HG03135 (cell line): ENCODE measurements around the gene RNU7-1.

Experiments used
- ATAC-seq: cut with Tn5 transposase; IDR thresholded peaks from one replicate; pipeline ENCODE4 v1.9.1; 2021; ENCODE audit warnings: mild to moderate bottlenecking, moderate library complexity; ENCODE audit not compliant: unreplicated experiment

The RNU7-1 gene

GRCh38 chr12:6917491-6918231 is 26.0 kb upstream of the RNU7-1 start:
- no peak for ATAC-seq

GRCh38 chr12:6919588-6919987 is 24.0 kb upstream of the RNU7-1 start:
- ATAC-seq, result no peak

GRCh38 chr12:6921539-6921938 is 22.1 kb upstream of the RNU7-1 start:
- ATAC-seq, result no peak

- no peak for ATAC-seq
These were observed 21.3 kb upstream of the RNU7-1 start for GRCh38 chr12:6921996-6922946.

- ATAC-seq, result no peak
These were observed 20.4 kb upstream of the RNU7-1 start for GRCh38 chr12:6923003-6923732.

GRCh38 chr12:6923851-6924250 is 19.8 kb upstream of the RNU7-1 start:
- no peak for ATAC-seq

- no peak for ATAC-seq
These were observed 18.4 kb upstream of the RNU7-1 start for GRCh38 chr12:6925239-6925539.

GRCh38 chr12:6925540-6926279 is 17.9 kb upstream of the RNU7-1 start:
- ATAC-seq, result no peak

- no peak for ATAC-seq
These were observed 16.1 kb upstream of the RNU7-1 start, which contains the start of gene ATN1 for GRCh38 chr12:6927379-6928021. Gene ATN1 (plus strand): TSS chr12:6927959. CDS start chr12:6934002, 6,043 bp downstream.

GRCh38 chr12:6928022-6928702 is 15.5 kb upstream of the RNU7-1 start:
- no peak for ATAC-seq

- ATAC-seq, result no peak
These were observed 14.8 kb upstream of the RNU7-1 start for GRCh38 chr12:6928703-6929407.

- no peak for ATAC-seq
These were observed 13.9 kb upstream of the RNU7-1 start for GRCh38 chr12:6929466-6930452.

- no peak for ATAC-seq
These were observed 10.8 kb upstream of the RNU7-1 start for GRCh38 chr12:6932766-6933165.

- no peak for ATAC-seq
These were observed 9.5 kb upstream of the RNU7-1 start for GRCh38 chr12:6934110-6934509.

GRCh38 chr12:6935371-6936193 is 8.0 kb upstream of the RNU7-1 start:
- no peak for ATAC-seq

- ATAC-seq, result no peak
These were observed 7.4 kb upstream of the RNU7-1 start for GRCh38 chr12:6936194-6936635.
